ENCODE measurements around the gene MORC1.

MORC1 gene

DNA sequence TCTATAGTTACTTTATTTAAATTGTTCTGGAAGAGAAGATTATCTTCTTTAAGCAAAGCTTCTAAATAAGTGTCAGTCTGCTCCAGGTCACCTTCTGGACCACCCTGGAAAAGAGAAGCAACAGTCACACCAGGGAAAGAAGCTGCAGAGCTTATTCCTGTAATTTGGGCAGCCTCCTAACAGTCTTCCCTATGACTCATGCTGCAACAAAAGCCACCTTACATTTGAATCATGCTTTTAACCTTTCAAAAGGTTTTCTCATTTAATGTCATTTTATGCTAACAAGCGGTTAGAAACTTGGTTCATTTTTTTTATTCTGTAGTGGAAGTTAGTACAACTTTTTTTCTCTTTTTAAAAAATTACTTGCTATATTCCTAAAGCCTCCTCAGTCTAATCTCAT, 158.9 kb downstream of the MORC1 start:
- no peaks in the 10 kb centered on the region for H4K20me1 ChIP-seq (ENCODE audit: insufficient read depth, low read length)
- TF ChIP-seq EZH2phosphoT487 (IDR thresholded peaks at IDR 0.05; ENCODE audit: low read length) (no peak), CTCF (IDR thresholded peaks at IDR 0.05; ENCODE audit: low read length) (no peak), EZH2 (optimal IDR thresholded peaks at IDR 0.05; ENCODE audit: low read depth, low read length) (no peak)
- H3K9me3 ChIP-seq (replicated peaks; ENCODE audit: insufficient read depth, low read length), result no peaks in the 10 kb centered on the region
- H3K4me3 ChIP-seq (ENCODE audit: low read length), result no peak overlapping the region
- H3K36me3 ChIP-seq (replicated peaks; ENCODE audit: insufficient read depth, low read length), result no peaks in the 10 kb centered on the region
- no peak overlapping the region for H2AFZ ChIP-seq (ENCODE audit: low read length)
- H3K4me1 ChIP-seq (ENCODE audit: low read length), result no peaks in the 10 kb centered on the region
- no peaks in the 10 kb centered on the region for H3K79me2 ChIP-seq (ENCODE audit: low read length)
- no peaks in the 10 kb centered on the region for H3K27me3 ChIP-seq (replicated peaks; ENCODE audit: insufficient read depth, low read length)
- DNase-seq, result no peak
- no peak overlapping the region for H3K4me2 ChIP-seq (ENCODE audit: low read depth, low read length)
- H3K9ac ChIP-seq (ENCODE audit: low read length), result no peak overlapping the region
- no peaks in the 10 kb centered on the region for H3K9me2 ChIP-seq (replicated peaks; ENCODE audit: insufficient read depth, low read length)
- H3F3A ChIP-seq (ENCODE audit: insufficient read depth, low read length), result no peaks in the 10 kb centered on the region
- no peak overlapping the region for H3K27ac ChIP-seq (ENCODE audit: low read length)

- Histone ChIP-seq H3K27me3 (replicated peaks; ENCODE audit: insufficient read depth, low read length) (no peaks in the 10 kb centered on the region), H3K4me2 (ENCODE audit: low read depth, low read length) (no peak within 1 kb of the TSS), H3K4me1 (ENCODE audit: low read length) (no peaks in the 10 kb centered on the region), H3K79me2 (ENCODE audit: low read length) (no peaks in the 10 kb centered on the region), H3K9ac (ENCODE audit: low read length) (no peak within 1 kb of the TSS), H3K27ac (ENCODE audit: low read length) (no peak within 1 kb of the TSS), H3K36me3 (replicated peaks; ENCODE audit: insufficient read depth, low read length) (no peaks in the 10 kb centered on the region), H3K9me3 (replicated peaks; ENCODE audit: insufficient read depth, low read length) (no peaks in the 10 kb centered on the region), H3F3A (ENCODE audit: insufficient read depth, low read length) (no peaks in the 10 kb centered on the region), H4K20me1 (ENCODE audit: insufficient read depth, low read length) (no peaks in the 10 kb centered on the region), H3K9me2 (replicated peaks; ENCODE audit: insufficient read depth, low read length) (no peaks in the 10 kb centered on the region), H3K4me3 (ENCODE audit: low read length) (no peak within 1 kb of the TSS), H2AFZ (ENCODE audit: low read length) (no peak within 1 kb of the TSS)
- TF ChIP-seq EZH2 (optimal IDR thresholded peaks at IDR 0.05; ENCODE audit: low read depth, low read length), result no peak
- no peak for TF ChIP-seq EZH2phosphoT487 (IDR thresholded peaks at IDR 0.05; ENCODE audit: low read length)
- TF ChIP-seq CTCF (IDR thresholded peaks at IDR 0.05; ENCODE audit: low read length), result no peak
- no peak for DNase-seq
Measured at GRCh38 chr3:108953700-108954099, 164.2 kb downstream of the MORC1 start, which contains the start of gene GUCA1C. GUCA1C (minus strand) TSS chr3:108953879; CDS start chr3:108953762, 117 bp downstream.

DNA sequence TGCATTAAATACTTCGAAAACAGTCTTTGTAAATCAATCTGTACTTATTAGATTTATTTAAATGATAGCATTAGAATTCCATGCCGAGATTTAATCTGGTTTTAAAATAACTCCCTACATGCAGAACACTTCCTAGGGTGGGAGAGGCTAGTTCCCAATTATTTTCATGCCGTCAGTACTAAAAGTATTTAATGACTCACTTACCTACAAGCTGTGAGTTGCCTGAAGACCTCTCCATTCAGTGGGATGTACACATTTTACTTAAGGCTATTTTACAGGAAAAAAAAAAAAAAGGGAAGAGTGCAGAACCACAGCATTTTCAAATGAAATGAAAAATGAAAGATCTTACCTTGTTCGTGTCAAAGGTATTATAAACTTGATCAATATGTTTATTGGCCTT, 164.7 kb downstream of the MORC1 start:
- Histone ChIP-seq H3K4me2 (ENCODE audit: low read depth, low read length) (no peak overlapping the region), H3K27ac (ENCODE audit: low read length) (no peak overlapping the region), H3K9ac (ENCODE audit: low read length) (no peak overlapping the region), H3K27me3 (replicated peaks; ENCODE audit: insufficient read depth, low read length) (no peaks in the 10 kb centered on the region), H3K9me3 (replicated peaks; ENCODE audit: insufficient read depth, low read length) (no peaks in the 10 kb centered on the region), H3K36me3 (replicated peaks; ENCODE audit: insufficient read depth, low read length) (no peaks in the 10 kb centered on the region), H4K20me1 (ENCODE audit: insufficient read depth, low read length) (no peaks in the 10 kb centered on the region), H3K4me1 (ENCODE audit: low read length) (no peaks in the 10 kb centered on the region), H3K4me3 (ENCODE audit: low read length) (no peak overlapping the region), H3K79me2 (ENCODE audit: low read length) (no peaks in the 10 kb centered on the region), H2AFZ (ENCODE audit: low read length) (no peak overlapping the region), H3F3A (ENCODE audit: insufficient read depth, low read length) (no peaks in the 10 kb centered on the region), H3K9me2 (replicated peaks; ENCODE audit: insufficient read depth, low read length) (no peaks in the 10 kb centered on the region)
- TF ChIP-seq EZH2phosphoT487 (IDR thresholded peaks at IDR 0.05; ENCODE audit: low read length) (no peak), EZH2 (optimal IDR thresholded peaks at IDR 0.05; ENCODE audit: low read depth, low read length) (no peak), CTCF (IDR thresholded peaks at IDR 0.05; ENCODE audit: low read length) (no peak)
- no peak for DNase-seq
